Activated CD4-positive, alpha-beta T cell treated with anti-CD3 and anti-CD28 coated beads, Interleukin-10, Interleukin-2, amounts not matched to agents 100 ng/mL and 50 ng/mL, durations not matched to agents 16 hours and 8 hours (primary cell): ENCODE data around the gene SDK1.

Experiments
- DNase-seq: peaks from one replicate; pipeline ENCODE4 v3.0.0-alpha.2; 2020

Gene SDK1

GRCh38 chr7:4191525-4191924 is 890.5 kb downstream of the SDK1 start:
- no peak for DNase-seq

GRCh38 chr7:4195660-4196059 is 894.6 kb downstream of the SDK1 start:
- no peak for DNase-seq

- DNase-seq: no peak
Observed at GRCh38 chr7:4196121-4196819, 895.2 kb downstream of the SDK1 start.

GRCh38 chr7:4198301-4198700 is 897.2 kb downstream of the SDK1 start:
- DNase-seq: no peak

- no peak for DNase-seq
Observed at GRCh38 chr7:4200546-4201094, 899.6 kb downstream of the SDK1 start.

- DNase-seq: no peak
Observed at GRCh38 chr7:4201566-4201965, 900.5 kb downstream of the SDK1 start.

GRCh38 chr7:4202154-4202736 is 901.2 kb downstream of the SDK1 start:
- no peak for DNase-seq

- DNase-seq: no peak
Observed at GRCh38 chr7:4202954-4203353, 901.9 kb downstream of the SDK1 start.

GRCh38 chr7:4203626-4204512 is 902.8 kb downstream of the SDK1 start:
- no peak for DNase-seq

GRCh38 chr7:4204513-4205165 is 903.6 kb downstream of the SDK1 start:
- DNase-seq: no peak

- DNase-seq: no peak
Observed at GRCh38 chr7:4205828-4206227, 904.8 kb downstream of the SDK1 start.

- DNase-seq: no peak
Observed at GRCh38 chr7:4207011-4207410, 906.0 kb downstream of the SDK1 start.

GRCh38 chr7:4208086-4208485 is 907.0 kb downstream of the SDK1 start:
- no peak for DNase-seq

- DNase-seq: no peak
Observed at GRCh38 chr7:4208586-4208985, 907.5 kb downstream of the SDK1 start.

- DNase-seq: no peak
Observed at GRCh38 chr7:4209126-4209525, 908.1 kb downstream of the SDK1 start.

GRCh38 chr7:4209966-4210365 is 908.9 kb downstream of the SDK1 start:
- DNase-seq: no peak

GRCh38 chr7:4210821-4211220 is 909.8 kb downstream of the SDK1 start:
- DNase-seq: no peak

- no peak for DNase-seq
Observed at GRCh38 chr7:4211261-4211660, 910.2 kb downstream of the SDK1 start.

GRCh38 chr7:4212376-4212775 is 911.3 kb downstream of the SDK1 start:
- DNase-seq: no peak

GRCh38 chr7:4214291-4215155 is 913.5 kb downstream of the SDK1 start:
- no peak for DNase-seq

- no peak for DNase-seq
Observed at GRCh38 chr7:4215176-4215720, 914.2 kb downstream of the SDK1 start.

GRCh38 chr7:4216016-4216415 is 915.0 kb downstream of the SDK1 start:
- DNase-seq: no peak
